HL-60 (cell line): ENCODE data around the gene PPP1R7.

ENCODE experiments used
- CTCF ChIP-seq: IDR thresholded peaks from one replicate; pipeline ENCODE4 v1.5.1; 2011; ENCODE audit warnings: low read length, control low read depth, inconsistent platforms; ENCODE audit not compliant: insufficient read depth
- POLR2AphosphoS5 ChIP-seq: IDR thresholded peaks from 2 replicates; pipeline ENCODE4 v1.6.1; 2012; ENCODE audit warnings: low read depth
- REST ChIP-seq: IDR thresholded peaks from 2 replicates; pipeline ENCODE4 v1.6.1; 2012; ENCODE audit warnings: low read depth; ENCODE audit not compliant: insufficient replicate concordance
- SPI1 ChIP-seq: IDR thresholded peaks from 2 replicates; pipeline ENCODE4 v1.6.1; 2012; ENCODE audit warnings: low read depth, mild to moderate bottlenecking, borderline replicate concordance

GRCh38 chr2:241122376-241123002, 27.8 kb upstream of the PPP1R7 start:
- TF ChIP-seq CTCF (no peak), POLR2AphosphoS5 (no peak), SPI1 (no peak), REST (no peak)
